ENCODE results near the gene RPL31. TPM values are rescaled to one million over a fixed set of nuclear protein-coding genes. Genes with fewer than 3 reads are reported as not detected.

The RPL31 gene
- polyA plus RNA-seq, 6 donors from 2014 or later, result 4,155 to 6,073 (median 5,110) TPM

DNA sequence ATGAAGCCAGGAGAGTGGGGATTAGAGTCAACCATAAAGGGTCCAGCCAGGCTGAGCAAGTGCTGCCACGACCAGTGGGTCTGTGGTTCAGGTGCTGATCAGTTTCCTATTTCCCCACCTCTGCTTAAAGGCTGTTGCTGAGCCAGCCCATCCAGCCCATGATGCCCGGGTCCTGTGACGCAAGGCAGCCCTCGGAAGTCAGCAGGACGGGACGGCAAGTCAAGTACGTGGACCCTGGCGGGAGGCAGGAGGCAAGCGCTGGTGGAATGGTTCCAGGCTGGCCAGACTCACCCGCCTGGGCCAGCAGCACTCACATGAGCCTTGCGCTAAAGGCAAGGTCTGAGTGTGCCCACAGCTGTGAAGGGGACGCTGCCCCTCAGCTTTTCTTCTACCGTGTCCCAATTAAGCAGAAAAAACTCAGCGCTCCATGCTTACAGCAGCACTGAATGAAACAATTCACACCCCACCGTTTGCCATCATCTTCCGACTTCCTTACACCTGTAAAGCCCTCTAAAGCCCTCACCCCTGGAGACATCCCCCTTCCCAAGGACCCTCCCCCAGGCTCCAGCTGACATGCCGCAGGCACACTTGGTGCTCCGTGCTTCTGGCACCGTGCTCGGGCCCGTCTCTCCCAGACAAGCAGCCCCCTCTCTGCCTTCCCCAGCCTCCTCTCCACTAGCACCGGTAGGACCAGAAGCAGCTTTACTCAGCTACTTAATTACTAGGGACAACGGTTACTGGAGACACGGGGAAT, 11.3 kb upstream of the RPL31 start:
- ATAC-seq (ENCODE audit: low read depth in 2 of 2) (no peak), DNase-seq (no peak)
- peaks cover 6 to 18% (median 9%) of the 10 kb centered on the region in 3 donors for H3K4me1 Mint-ChIP-seq
- H3K9me3 Mint-ChIP-seq, result peaks cover 0 to 2% (median 0%) of the 10 kb centered on the region in 7 donors
- H3K27me3 Mint-ChIP-seq, result peaks cover 0 to 4% (median 4%) of the 10 kb centered on the region in 3 donors
- no peak overlapping the region for H3K4me3 Mint-ChIP-seq
- no peaks in the 10 kb centered on the region for H3K36me3 Mint-ChIP-seq
- no peak overlapping the region for H3K27ac Mint-ChIP-seq

- Mint-ChIP-seq H3K36me3 (no peaks in the 10 kb centered on the region), H3K9me3 (peaks cover 0 to 2% (median 0%) of the 10 kb centered on the region in 7 donors), H3K4me3 (peak overlapping the region in 1 of 8 donors; percentile 45), H3K27ac (no peak overlapping the region), H3K4me1 (peaks cover 6 to 18% (median 9%) of the 10 kb centered on the region in 3 donors), H3K27me3 (peaks cover 0 to 4% (median 4%) of the 10 kb centered on the region in 3 donors)
- no peak for DNase-seq
- no peak for ATAC-seq (ENCODE audit: low read depth in 2 of 2)
Observed at GRCh38 chr2:100991404-100991773, 10.7 kb upstream of the RPL31 start.

- peaks cover 0 to 2% (median 0%) of the 10 kb centered on the region in 7 donors for H3K9me3 Mint-ChIP-seq
- peak overlapping the region in 2 of 6 donors; percentile 61 to 62 for H3K27ac Mint-ChIP-seq
- H3K4me3 Mint-ChIP-seq, result peak overlapping the region in 4 of 8 donors; percentile 0 to 31 (median 23)
- peaks cover 0 to 4% (median 4%) of the 10 kb centered on the region in 3 donors for H3K27me3 Mint-ChIP-seq
- H3K4me1 Mint-ChIP-seq, result peaks cover 6 to 18% (median 9%) of the 10 kb centered on the region in 3 donors
- peak; percentile 83 to 97 for ATAC-seq (ENCODE audit: low read depth in 2 of 2)
- no peaks in the 10 kb centered on the region for H3K36me3 Mint-ChIP-seq
- DNase-seq, result no peak
Observed at GRCh38 chr2:100992262-100992661, 9.8 kb upstream of the RPL31 start.

- peak overlapping the region in 1 of 8 donors; percentile 53 for H3K4me3 Mint-ChIP-seq
- H3K4me1 Mint-ChIP-seq, result peaks cover 6 to 18% (median 9%) of the 10 kb centered on the region in 3 donors
- no peak overlapping the region for H3K27ac Mint-ChIP-seq
- H3K9me3 Mint-ChIP-seq, result peaks cover 0 to 2% (median 0%) of the 10 kb centered on the region in 7 donors
- ATAC-seq (ENCODE audit: low read depth in 2 of 2) (no peak), DNase-seq (no peak)
- no peaks in the 10 kb centered on the region for H3K36me3 Mint-ChIP-seq
- peaks cover 0 to 4% (median 4%) of the 10 kb centered on the region in 3 donors for H3K27me3 Mint-ChIP-seq
Observed at GRCh38 chr2:100993294-100993693, 8.8 kb upstream of the RPL31 start.

GRCh38 chr2:100995309-100996075, 6.6 kb upstream of the RPL31 start:
- peaks cover 6 to 18% (median 9%) of the 10 kb centered on the region in 3 donors for H3K4me1 Mint-ChIP-seq
- DNase-seq, result no peak
- peaks cover 0 to 2% (median 0%) of the 10 kb centered on the region in 7 donors for H3K9me3 Mint-ChIP-seq
- no peak for ATAC-seq (ENCODE audit: low read depth in 2 of 2)
- peak overlapping the region in 2 of 8 donors; percentile 45 to 60 for H3K4me3 Mint-ChIP-seq
- H3K36me3 Mint-ChIP-seq, result no peaks in the 10 kb centered on the region
- no peak overlapping the region for H3K27ac Mint-ChIP-seq
- H3K27me3 Mint-ChIP-seq, result peaks cover 0 to 10% (median 0%) of the 10 kb centered on the region in 3 donors

DNA sequence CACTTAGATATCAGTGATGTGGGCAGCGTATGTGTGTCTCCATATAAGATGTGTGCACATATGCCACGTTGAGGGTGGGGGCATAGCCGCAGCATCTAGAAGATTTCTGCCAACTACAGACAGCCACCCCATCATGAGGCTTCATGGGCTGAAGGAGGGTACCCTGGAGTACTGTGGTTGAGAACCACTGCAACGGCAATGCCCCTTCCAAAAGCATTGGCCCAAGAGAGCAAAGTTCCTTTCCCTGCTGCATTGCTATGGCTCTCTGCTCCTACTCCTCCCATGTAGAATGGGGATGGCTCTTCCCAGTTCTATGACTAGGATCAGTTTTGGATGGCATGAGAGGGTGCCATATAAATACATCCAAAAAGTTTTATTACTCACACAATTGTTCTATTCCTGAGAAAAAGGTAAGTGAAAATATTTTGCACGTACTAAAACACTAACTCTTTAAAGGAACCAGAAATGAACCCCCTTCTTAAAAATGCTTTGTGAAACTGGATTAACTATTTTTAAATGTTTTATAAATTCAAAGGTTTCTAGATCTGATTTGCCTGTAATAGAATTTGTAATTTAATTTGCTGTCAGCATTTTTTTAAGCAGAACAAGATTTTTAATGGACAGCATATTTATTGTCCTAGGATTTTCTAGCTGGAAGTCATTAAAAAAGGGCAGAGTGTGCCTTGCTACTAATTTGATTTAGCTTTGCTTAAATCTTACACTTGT, 4.4 kb upstream of the RPL31 start:
- H3K27me3 Mint-ChIP-seq, result peaks cover 0 to 5% (median 0%) of the 10 kb centered on the region in 3 donors
- no peak overlapping the region for H3K27ac Mint-ChIP-seq
- H3K9me3 Mint-ChIP-seq, result no peaks in the 10 kb centered on the region
- no peak for DNase-seq
- no peak for ATAC-seq (ENCODE audit: low read depth in 2 of 2)
- H3K4me1 Mint-ChIP-seq, result peaks cover 10 to 20% (median 13%) of the 10 kb centered on the region in 3 donors
- no peaks in the 10 kb centered on the region for H3K36me3 Mint-ChIP-seq
- H3K4me3 Mint-ChIP-seq, result no peak overlapping the region

- Mint-ChIP-seq H3K27ac (no peak overlapping the region), H3K27me3 (peaks cover 0 to 5% (median 0%) of the 10 kb centered on the region in 3 donors), H3K9me3 (no peaks in the 10 kb centered on the region), H3K4me3 (no peak overlapping the region), H3K36me3 (no peaks in the 10 kb centered on the region), H3K4me1 (peaks cover 15 to 21% (median 18%) of the 10 kb centered on the region in 3 donors)
- no peak for ATAC-seq (ENCODE audit: low read depth in 2 of 2)
- DNase-seq, result no peak
Observed at GRCh38 chr2:100998235-100998573, 3.9 kb upstream of the RPL31 start.

GRCh38 chr2:100999995-101000394, 2.1 kb upstream of the RPL31 start:
- Mint-ChIP-seq H3K27me3 (peaks cover 0 to 5% (median 0%) of the 10 kb centered on the region in 3 donors), H3K27ac (peak overlapping the region in 2 of 6 donors; percentile 8 to 81), H3K4me1 (peaks cover 31 to 39% (median 36%) of the 10 kb centered on the region in 3 donors), H3K4me3 (peak overlapping the region in 4 of 8 donors; percentile 56 to 100 (median 66)), H3K9me3 (no peaks in the 10 kb centered on the region), H3K36me3 (peaks cover 13 to 17% of the 10 kb centered on the region in 2 donors)
- ATAC-seq (ENCODE audit: low read depth in 2 of 2) (no peak), DNase-seq (no peak)

- no peak for DNase-seq
Observed at GRCh38 chr2:101002562-101003277, 631 bp downstream of the RPL31 start.

GRCh38 chr2:101003278-101003775, 1.2 kb downstream of the RPL31 start:
- peak overlapping the region; percentile 87 to 100 (median 96) for H3K4me3 Mint-ChIP-seq
- DNase-seq (no peak), ATAC-seq (ENCODE audit: low read depth in 2 of 2) (no peak)
- H3K9me3 Mint-ChIP-seq, result no peaks in the 10 kb centered on the region
- H3K27ac Mint-ChIP-seq, result peak overlapping the region; percentile 94 to 99 (median 96)
- H3K27me3 Mint-ChIP-seq, result peaks cover 0 to 5% (median 0%) of the 10 kb centered on the region in 3 donors
- H3K36me3 Mint-ChIP-seq, result peaks cover 22 to 25% of the 10 kb centered on the region in 2 donors
- H3K4me1 Mint-ChIP-seq, result peaks cover 34 to 54% (median 51%) of the 10 kb centered on the region in 3 donors

More at GRCh38 chr2:101002562-101003277, 631 bp downstream of the RPL31 start:
- Mint-ChIP-seq H3K27me3 (peaks cover 0 to 5% (median 0%) of the 10 kb centered on the region in 3 donors), H3K27ac (peak overlapping the region; percentile 94 to 99 (median 96)), H3K4me1 (peaks cover 34 to 48% (median 46%) of the 10 kb centered on the region in 3 donors), H3K36me3 (peaks cover 19 to 22% of the 10 kb centered on the region in 2 donors), H3K4me3 (peak overlapping the region; percentile 87 to 100 (median 96)), H3K9me3 (no peaks in the 10 kb centered on the region)
- ATAC-seq (ENCODE audit: low read depth in 2 of 2), result no peak

GRCh38 chr2:101004620-101005325, 2.7 kb downstream of the RPL31 start:
- Mint-ChIP-seq H3K36me3 (peaks cover 22 to 25% of the 10 kb centered on the region in 2 donors), H3K27me3 (peaks cover 0 to under 1% (median 0%) of the 10 kb centered on the region in 3 donors), H3K4me1 (peaks cover 34 to 54% (median 54%) of the 10 kb centered on the region in 3 donors), H3K27ac (peak overlapping the region; percentile 41 to 94 (median 80)), H3K9me3 (no peaks in the 10 kb centered on the region), H3K4me3 (peak overlapping the region in 4 of 8 donors; percentile 14 to 100 (median 58))
- DNase-seq (no peak), ATAC-seq (ENCODE audit: low read depth in 2 of 2) (no peak)

Measured in naive B cell (primary cell).